ENCODE measurements around the gene ELL2.
"Not testable (repeated sequence)": the region's sequence is repeated elsewhere in the genome, so short reads cannot be mapped to it uniquely, and the experiment has no call there.

ELL2 gene

GRCh38 chr5:95931079-95931833 is 30.4 kb downstream of the ELL2 start:
- Histone ChIP-seq H3K36me3 (ENCODE audit: control insufficient read depth, insufficient read depth, low read length) (no peaks in the 10 kb centered on the region), H3K4me3 (ENCODE audit: insufficient read depth, low read depth, low read length) (no peak overlapping the region), H3K27me3 (ENCODE audit: control insufficient read depth, insufficient read depth, low read length, poor library complexity, severe bottlenecking) (no peaks in the 10 kb centered on the region), H3K9me3 (ENCODE audit: control insufficient read depth, low read length) (no peaks in the 10 kb centered on the region), H3K27ac (ENCODE audit: insufficient read depth, low read depth, low read length, poor library complexity, severe bottlenecking) (no peak overlapping the region), H3K4me1 (ENCODE audit: control insufficient read depth, insufficient read depth, low read length) (no peaks in the 10 kb centered on the region)
- 90 to 93% methylated on average over 2 of the region's 3 CpGs for WGBS, 2 experiments

- no peaks in the 10 kb centered on the region for H3K36me3 ChIP-seq (ENCODE audit: control insufficient read depth, insufficient read depth, low read length)
- no peak overlapping the region for H3K4me3 ChIP-seq (ENCODE audit: insufficient read depth, low read depth, low read length)
- H3K4me1 ChIP-seq (ENCODE audit: control insufficient read depth, insufficient read depth, low read length): no peaks in the 10 kb centered on the region
- 88 to 91% methylated on average over 2 to 4 of the region's 4 CpGs for WGBS, 2 experiments
- H3K9me3 ChIP-seq (ENCODE audit: control insufficient read depth, low read length): no peaks in the 10 kb centered on the region
- no peaks in the 10 kb centered on the region for H3K27me3 ChIP-seq (ENCODE audit: control insufficient read depth, insufficient read depth, low read length, poor library complexity, severe bottlenecking)
- H3K27ac ChIP-seq (ENCODE audit: insufficient read depth, low read depth, low read length, poor library complexity, severe bottlenecking): no peak overlapping the region
Measured at GRCh38 chr5:95930141-95930930, 31.3 kb downstream of the ELL2 start.

GRCh38 chr5:95928724-95929253 is 32.9 kb downstream of the ELL2 start:
- Histone ChIP-seq H3K4me3 (ENCODE audit: insufficient read depth, low read depth, low read length) (no peak overlapping the region), H3K27me3 (ENCODE audit: control insufficient read depth, insufficient read depth, low read length, poor library complexity, severe bottlenecking) (no peaks in the 10 kb centered on the region), H3K9me3 (ENCODE audit: control insufficient read depth, low read length) (no peaks in the 10 kb centered on the region), H3K36me3 (ENCODE audit: control insufficient read depth, insufficient read depth, low read length) (no peaks in the 10 kb centered on the region), H3K4me1 (ENCODE audit: control insufficient read depth, insufficient read depth, low read length) (no peaks in the 10 kb centered on the region), H3K27ac (ENCODE audit: insufficient read depth, low read depth, low read length, poor library complexity, severe bottlenecking) (no peak overlapping the region)
- 93 to 97% methylated on average over 7 of the region's 7 CpGs for WGBS, 2 experiments

GRCh38 chr5:95927927-95928723 is 33.5 kb downstream of the ELL2 start:
- Histone ChIP-seq H3K27ac (ENCODE audit: insufficient read depth, low read depth, low read length, poor library complexity, severe bottlenecking) (no peak overlapping the region), H3K4me3 (ENCODE audit: insufficient read depth, low read depth, low read length) (no peak overlapping the region), H3K27me3 (ENCODE audit: control insufficient read depth, insufficient read depth, low read length, poor library complexity, severe bottlenecking) (no peaks in the 10 kb centered on the region), H3K9me3 (ENCODE audit: control insufficient read depth, low read length) (no peaks in the 10 kb centered on the region), H3K4me1 (ENCODE audit: control insufficient read depth, insufficient read depth, low read length) (no peaks in the 10 kb centered on the region), H3K36me3 (ENCODE audit: control insufficient read depth, insufficient read depth, low read length) (no peaks in the 10 kb centered on the region)
- 88 to 90% methylated on average over 6 of the region's 6 CpGs for WGBS, 2 experiments

- 90 to 98% methylated on average over 4 to 5 of the region's 13 CpGs for WGBS, 2 experiments
- H3K4me1 ChIP-seq (ENCODE audit: control insufficient read depth, insufficient read depth, low read length); H3K4me3 ChIP-seq (ENCODE audit: insufficient read depth, low read depth, low read length); H3K9me3 ChIP-seq (ENCODE audit: control insufficient read depth, low read length); H3K36me3 ChIP-seq (ENCODE audit: control insufficient read depth, insufficient read depth, low read length); H3K27me3 ChIP-seq (ENCODE audit: control insufficient read depth, insufficient read depth, low read length, poor library complexity, severe bottlenecking); H3K27ac ChIP-seq (ENCODE audit: insufficient read depth, low read depth, low read length, poor library complexity, severe bottlenecking): not testable (repeated sequence)
Measured at GRCh38 chr5:95927300-95927699, 34.4 kb downstream of the ELL2 start.

- H3K36me3 ChIP-seq (ENCODE audit: control insufficient read depth, insufficient read depth, low read length): no peaks in the 10 kb centered on the region
- H3K9me3 ChIP-seq (ENCODE audit: control insufficient read depth, low read length): no peaks in the 10 kb centered on the region
- H3K27me3 ChIP-seq (ENCODE audit: control insufficient read depth, insufficient read depth, low read length, poor library complexity, severe bottlenecking): no peaks in the 10 kb centered on the region
- H3K27ac ChIP-seq (ENCODE audit: insufficient read depth, low read depth, low read length, poor library complexity, severe bottlenecking): no peak overlapping the region
- H3K4me3 ChIP-seq (ENCODE audit: insufficient read depth, low read depth, low read length): no peak overlapping the region
- H3K4me1 ChIP-seq (ENCODE audit: control insufficient read depth, insufficient read depth, low read length): no peaks in the 10 kb centered on the region
Measured at GRCh38 chr5:95925939-95926338, 35.7 kb downstream of the ELL2 start.

GRCh38 chr5:95925378-95925744 is 36.3 kb downstream of the ELL2 start:
- Histone ChIP-seq H3K9me3 (ENCODE audit: control insufficient read depth, low read length) (no peaks in the 10 kb centered on the region), H3K4me1 (ENCODE audit: control insufficient read depth, insufficient read depth, low read length) (no peaks in the 10 kb centered on the region), H3K36me3 (ENCODE audit: control insufficient read depth, insufficient read depth, low read length) (no peaks in the 10 kb centered on the region), H3K27ac (ENCODE audit: insufficient read depth, low read depth, low read length, poor library complexity, severe bottlenecking) (no peak overlapping the region), H3K27me3 (ENCODE audit: control insufficient read depth, insufficient read depth, low read length, poor library complexity, severe bottlenecking) (no peaks in the 10 kb centered on the region), H3K4me3 (ENCODE audit: insufficient read depth, low read depth, low read length) (no peak overlapping the region)
- WGBS, 2 experiments: 94 to 97% methylated on average over 1 to 2 of the region's 2 CpGs

- H3K4me1 ChIP-seq (ENCODE audit: control insufficient read depth, insufficient read depth, low read length): no peaks in the 10 kb centered on the region
- no peaks in the 10 kb centered on the region for H3K27me3 ChIP-seq (ENCODE audit: control insufficient read depth, insufficient read depth, low read length, poor library complexity, severe bottlenecking)
- H3K9me3 ChIP-seq (ENCODE audit: control insufficient read depth, low read length): no peaks in the 10 kb centered on the region
- WGBS, 2 experiments: 91 to 93% methylated on average over 4 of the region's 4 CpGs
- no peak overlapping the region for H3K27ac ChIP-seq (ENCODE audit: insufficient read depth, low read depth, low read length, poor library complexity, severe bottlenecking)
- H3K36me3 ChIP-seq (ENCODE audit: control insufficient read depth, insufficient read depth, low read length): no peaks in the 10 kb centered on the region
- H3K4me3 ChIP-seq (ENCODE audit: insufficient read depth, low read depth, low read length): no peak overlapping the region
Measured at GRCh38 chr5:95924720-95925377, 36.8 kb downstream of the ELL2 start.

- no peak overlapping the region for H3K4me3 ChIP-seq (ENCODE audit: insufficient read depth, low read depth, low read length)
- no peak overlapping the region for H3K27ac ChIP-seq (ENCODE audit: insufficient read depth, low read depth, low read length, poor library complexity, severe bottlenecking)
- H3K27me3 ChIP-seq (ENCODE audit: control insufficient read depth, insufficient read depth, low read length, poor library complexity, severe bottlenecking): no peaks in the 10 kb centered on the region
- no peaks in the 10 kb centered on the region for H3K4me1 ChIP-seq (ENCODE audit: control insufficient read depth, insufficient read depth, low read length)
- WGBS, 2 experiments: 92 to 99% methylated on average over 2 of the region's 2 CpGs
- no peaks in the 10 kb centered on the region for H3K36me3 ChIP-seq (ENCODE audit: control insufficient read depth, insufficient read depth, low read length)
- H3K9me3 ChIP-seq (ENCODE audit: control insufficient read depth, low read length): no peaks in the 10 kb centered on the region
Measured at GRCh38 chr5:95923918-95924544, 37.6 kb downstream of the ELL2 start.

All from ectodermal cell (in vitro differentiated cells).